Fibroblast of lung (primary cell): ENCODE data around the gene VWA7.

Source experiments
- EZH2 ChIP-seq: IDR thresholded peaks from 2 replicates; pipeline ENCODE4 v1.5.1; 2012; ENCODE audit warnings: low read length, control low read depth, mild to moderate bottlenecking; ENCODE audit errors: missing control alignments
- TF ChIP-seq, protein P1 (sequence below), 2 donors: IDR thresholded peaks in 1 of 2; conservative IDR thresholded peaks in 1 of 2; 1 replicate in 1 of 2; 2 replicates in 1 of 2; pipeline ENCODE4 v1.5.1; 2011 to 2012; ENCODE audit warnings: low read length in 2 of 2, control low read depth in 1 of 2, inconsistent platforms in 1 of 2, low read depth in 1 of 2, mild to moderate bottlenecking in 1 of 2

DNA sequence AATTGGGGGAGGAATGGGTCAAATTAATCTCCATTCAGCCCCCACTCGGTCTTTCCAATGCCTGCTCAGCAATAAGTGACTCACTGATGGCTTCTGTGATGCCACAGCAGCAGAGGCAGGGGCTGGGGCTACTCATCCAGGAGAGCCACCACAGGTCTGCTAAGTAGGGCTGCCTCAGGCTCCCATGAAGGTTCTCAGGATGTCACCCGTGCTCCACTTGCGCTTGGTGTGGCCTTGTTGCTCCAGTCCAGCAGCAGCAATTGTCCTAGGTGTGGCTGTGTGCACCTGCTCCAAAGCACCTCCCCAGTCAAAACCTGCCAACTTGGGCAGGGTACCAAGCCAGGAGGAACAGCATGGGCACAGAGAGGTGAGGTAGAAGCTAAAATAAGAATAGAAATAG, 55.0 kb downstream of the VWA7 start:
- TF ChIP-seq, protein P1, sequence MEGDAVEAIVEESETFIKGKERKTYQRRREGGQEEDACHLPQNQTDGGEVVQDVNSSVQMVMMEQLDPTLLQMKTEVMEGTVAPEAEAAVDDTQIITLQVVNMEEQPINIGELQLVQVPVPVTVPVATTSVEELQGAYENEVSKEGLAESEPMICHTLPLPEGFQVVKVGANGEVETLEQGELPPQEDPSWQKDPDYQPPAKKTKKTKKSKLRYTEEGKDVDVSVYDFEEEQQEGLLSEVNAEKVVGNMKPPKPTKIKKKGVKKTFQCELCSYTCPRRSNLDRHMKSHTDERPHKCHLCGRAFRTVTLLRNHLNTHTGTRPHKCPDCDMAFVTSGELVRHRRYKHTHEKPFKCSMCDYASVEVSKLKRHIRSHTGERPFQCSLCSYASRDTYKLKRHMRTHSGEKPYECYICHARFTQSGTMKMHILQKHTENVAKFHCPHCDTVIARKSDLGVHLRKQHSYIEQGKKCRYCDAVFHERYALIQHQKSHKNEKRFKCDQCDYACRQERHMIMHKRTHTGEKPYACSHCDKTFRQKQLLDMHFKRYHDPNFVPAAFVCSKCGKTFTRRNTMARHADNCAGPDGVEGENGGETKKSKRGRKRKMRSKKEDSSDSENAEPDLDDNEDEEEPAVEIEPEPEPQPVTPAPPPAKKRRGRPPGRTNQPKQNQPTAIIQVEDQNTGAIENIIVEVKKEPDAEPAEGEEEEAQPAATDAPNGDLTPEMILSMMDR (conservative IDR thresholded peaks at IDR 0.05 in 1 of 2, IDR thresholded peaks at IDR 0.05 in 1 of 2; ENCODE audit: low read depth in 1 of 2, low read length in 2 of 2): no peak
- no peak for TF ChIP-seq EZH2
